Panc1 (cell line): Measurements from ENCODE around the gene CFAP97.
"Not testable (repeated sequence)": the region's sequence is repeated elsewhere in the genome, so short reads cannot be mapped to it uniquely, and the experiment has no call there.

ENCODE experiments used
- CTCF ChIP-seq: fragments of 450-650 bp; IDR thresholded peaks from 2 replicates; pipeline ENCODE4 v1.5.1; 2017; ENCODE audit warnings: mild to moderate bottlenecking
- POLR2AphosphoS5 ChIP-seq: IDR thresholded peaks from 2 replicates; pipeline ENCODE4 v1.6.1; 2012; ENCODE audit warnings: mild to moderate bottlenecking, low read depth, low read length, moderate library complexity
- REST ChIP-seq, 2 experiments: IDR thresholded peaks; 2 replicates each; pipeline ENCODE4 v1.6.1; 2011 to 2012; ENCODE audit warnings: low read depth in 2 of 2, control low read depth in 1 of 2, low read length in 1 of 2, mild to moderate bottlenecking in 1 of 2, moderate library complexity in 1 of 2; ENCODE audit not compliant: insufficient read depth in 1 of 2
- SIN3A ChIP-seq: IDR thresholded peaks from 2 replicates; pipeline ENCODE4 v1.6.1; 2012; ENCODE audit warnings: low read depth, mild to moderate bottlenecking, low read length, moderate library complexity, borderline replicate concordance; ENCODE audit not compliant: insufficient read depth
- TCF7L2 ChIP-seq: IDR thresholded peaks from 2 replicates; pipeline ENCODE4 v1.6.1; 2011; ENCODE audit warnings: mild to moderate bottlenecking, low read depth, low read length, inconsistent platforms

DNA sequence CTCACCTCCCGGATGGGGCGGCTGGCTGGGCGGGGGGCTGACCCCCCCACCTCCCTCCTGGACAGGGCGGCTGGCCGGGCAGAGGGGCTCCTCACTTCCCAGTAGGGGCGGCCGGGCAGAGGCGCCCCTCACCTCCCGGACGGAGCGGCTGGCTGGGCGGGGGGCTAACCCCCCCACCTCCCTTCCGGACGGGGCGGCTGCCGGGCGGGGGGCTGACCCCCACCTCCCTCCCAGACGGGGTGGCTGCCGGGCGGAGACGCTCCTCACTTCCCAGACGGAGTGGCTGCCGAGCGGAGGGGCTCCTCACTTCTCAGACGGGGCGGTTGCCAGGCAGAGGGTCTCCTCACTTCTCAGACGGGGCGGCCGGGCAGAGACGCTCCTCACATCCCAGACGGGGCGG is 36.7 kb upstream of the CFAP97 start:
- TF ChIP-seq CTCF; REST (IDR thresholded peaks at IDR 0.05; ENCODE audit: insufficient read depth in 1 of 2, low read depth in 2 of 2, low read length in 1 of 2); SIN3A; POLR2AphosphoS5; TCF7L2: not testable (repeated sequence)
